Measurements from ENCODE around the gene ROBO1. TPM values are rescaled to one million over a fixed set of nuclear protein-coding genes. Genes with fewer than 3 reads are reported as not detected.

Gene ROBO1
- total and polyA plus RNA-seq, 2 of the 13 experiments (the other 11 are each of a cell fraction or from before 2014, with no cell fraction given), result 52.2 to 71.0 TPM

DNA sequence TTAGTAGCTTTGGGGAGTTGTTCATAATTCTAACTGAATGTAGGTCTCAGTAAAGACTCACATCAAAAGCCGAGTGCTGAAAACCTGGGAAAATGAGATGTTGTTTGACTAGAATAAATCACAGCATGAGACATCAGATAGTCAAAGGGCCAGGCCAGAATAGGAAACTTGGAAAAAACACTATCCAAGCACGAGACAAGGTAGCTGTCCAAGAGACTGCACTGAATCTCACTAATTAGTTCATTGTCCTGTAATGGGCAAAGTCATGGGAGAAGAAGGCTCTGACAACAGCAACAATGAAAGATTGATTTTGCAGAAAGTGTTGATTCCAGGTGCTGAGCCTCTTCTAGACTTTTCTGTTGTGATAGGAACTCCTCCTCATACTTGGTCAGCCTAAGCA lies 314.2 kb downstream of the ROBO1 start (continued):
- no peak for TF ChIP-seq MIXL1 (CRISPR knock-in tag; IDR thresholded peaks at IDR 0.05)
- TF ChIP-seq ZFP37 (CRISPR knock-in tag; IDR thresholded peaks at IDR 0.05; ENCODE audit: borderline replicate concordance), result no peak
- no peak for TF ChIP-seq CCAR2 (optimal IDR thresholded peaks at IDR 0.05; ENCODE audit: low read depth, low read length)
- no peak for TF ChIP-seq ZNF747 (CRISPR knock-in tag; IDR thresholded peaks at IDR 0.05; ENCODE audit: borderline replicate concordance)
- TF ChIP-seq ZNF562 (CRISPR knock-in tag; IDR thresholded peaks at IDR 0.05; ENCODE audit: borderline replicate concordance), result no peak

DNA sequence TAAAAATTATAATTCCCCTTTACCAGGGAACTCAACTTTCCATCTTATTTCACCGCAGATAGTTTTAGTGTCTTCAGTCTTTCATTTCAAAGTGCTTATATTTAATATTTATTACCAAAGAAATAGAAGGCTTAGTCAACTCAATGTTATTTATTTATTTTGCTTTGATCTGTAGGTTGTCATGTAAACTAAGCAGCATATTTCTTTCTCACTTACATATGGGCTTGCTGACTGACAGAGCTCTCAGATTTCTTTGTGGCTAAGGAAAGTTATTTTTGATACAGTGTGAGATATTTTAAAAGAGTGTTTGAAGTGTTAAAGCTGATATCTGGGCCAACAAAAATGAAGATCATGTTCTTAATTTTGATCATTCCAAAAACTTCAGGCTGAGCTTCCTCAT lies 331.4 kb downstream of the ROBO1 start:
- DNase-seq (ENCODE audit: low spot score), result no peak
- H3K4me2 ChIP-seq (ENCODE audit: low read depth, low read length), result no peak overlapping the region
- no peaks in the 10 kb centered on the region for H3K9me3 ChIP-seq (ENCODE audit: low read length)
- TF ChIP-seq ZNF589 (CRISPR knock-in tag; conservative IDR thresholded peaks at IDR 0.05), result no peak
- no peak for TF ChIP-seq ZFP1 (CRISPR knock-in tag; IDR thresholded peaks at IDR 0.05)
- no peak for TF ChIP-seq ZKSCAN1 (IDR thresholded peaks at IDR 0.05; ENCODE audit: low read length)
- TF ChIP-seq NR2C2 (CRISPR knock-in tag; IDR thresholded peaks at IDR 0.05; ENCODE audit: borderline replicate concordance), result no peak
- no peak for TF ChIP-seq XBP1 (CRISPR knock-in tag; IDR thresholded peaks at IDR 0.05)
- TF ChIP-seq MTA3 (CRISPR knock-in tag; IDR thresholded peaks at IDR 0.05), result no peak
- TF ChIP-seq SNAPC2 (CRISPR knock-in tag; IDR thresholded peaks at IDR 0.05), result no peak
- no peak for TF ChIP-seq ZEB1 (IDR thresholded peaks at IDR 0.05; ENCODE audit: insufficient replicate concordance, low read depth)
- TF ChIP-seq, protein P1, sequence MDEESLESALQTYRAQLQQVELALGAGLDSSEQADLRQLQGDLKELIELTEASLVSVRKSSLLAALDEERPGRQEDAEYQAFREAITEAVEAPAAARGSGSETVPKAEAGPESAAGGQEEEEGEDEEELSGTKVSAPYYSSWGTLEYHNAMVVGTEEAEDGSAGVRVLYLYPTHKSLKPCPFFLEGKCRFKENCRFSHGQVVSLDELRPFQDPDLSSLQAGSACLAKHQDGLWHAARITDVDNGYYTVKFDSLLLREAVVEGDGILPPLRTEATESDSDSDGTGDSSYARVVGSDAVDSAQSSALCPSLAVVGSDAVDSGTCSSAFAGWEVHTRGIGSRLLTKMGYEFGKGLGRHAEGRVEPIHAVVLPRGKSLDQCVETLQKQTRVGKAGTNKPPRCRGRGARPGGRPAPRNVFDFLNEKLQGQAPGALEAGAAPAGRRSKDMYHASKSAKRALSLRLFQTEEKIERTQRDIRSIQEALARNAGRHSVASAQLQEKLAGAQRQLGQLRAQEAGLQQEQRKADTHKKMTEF (CRISPR knock-in tag; IDR thresholded peaks at IDR 0.05), result no peak
- no peak for TF ChIP-seq U2AF2 (IDR thresholded peaks at IDR 0.05; ENCODE audit: low read depth, low read length)
- TF ChIP-seq, protein P2, sequence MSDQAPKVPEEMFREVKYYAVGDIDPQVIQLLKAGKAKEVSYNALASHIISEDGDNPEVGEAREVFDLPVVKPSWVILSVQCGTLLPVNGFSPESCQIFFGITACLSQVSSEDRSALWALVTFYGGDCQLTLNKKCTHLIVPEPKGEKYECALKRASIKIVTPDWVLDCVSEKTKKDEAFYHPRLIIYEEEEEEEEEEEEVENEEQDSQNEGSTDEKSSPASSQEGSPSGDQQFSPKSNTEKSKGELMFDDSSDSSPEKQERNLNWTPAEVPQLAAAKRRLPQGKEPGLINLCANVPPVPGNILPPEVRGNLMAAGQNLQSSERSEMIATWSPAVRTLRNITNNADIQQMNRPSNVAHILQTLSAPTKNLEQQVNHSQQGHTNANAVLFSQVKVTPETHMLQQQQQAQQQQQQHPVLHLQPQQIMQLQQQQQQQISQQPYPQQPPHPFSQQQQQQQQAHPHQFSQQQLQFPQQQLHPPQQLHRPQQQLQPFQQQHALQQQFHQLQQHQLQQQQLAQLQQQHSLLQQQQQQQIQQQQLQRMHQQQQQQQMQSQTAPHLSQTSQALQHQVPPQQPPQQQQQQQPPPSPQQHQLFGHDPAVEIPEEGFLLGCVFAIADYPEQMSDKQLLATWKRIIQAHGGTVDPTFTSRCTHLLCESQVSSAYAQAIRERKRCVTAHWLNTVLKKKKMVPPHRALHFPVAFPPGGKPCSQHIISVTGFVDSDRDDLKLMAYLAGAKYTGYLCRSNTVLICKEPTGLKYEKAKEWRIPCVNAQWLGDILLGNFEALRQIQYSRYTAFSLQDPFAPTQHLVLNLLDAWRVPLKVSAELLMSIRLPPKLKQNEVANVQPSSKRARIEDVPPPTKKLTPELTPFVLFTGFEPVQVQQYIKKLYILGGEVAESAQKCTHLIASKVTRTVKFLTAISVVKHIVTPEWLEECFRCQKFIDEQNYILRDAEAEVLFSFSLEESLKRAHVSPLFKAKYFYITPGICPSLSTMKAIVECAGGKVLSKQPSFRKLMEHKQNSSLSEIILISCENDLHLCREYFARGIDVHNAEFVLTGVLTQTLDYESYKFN (CRISPR knock-in tag; conservative IDR thresholded peaks at IDR 0.05), result no peak
- in situ Hi-C loops (cut with HindIII; ENCODE audit: extremely low pct_ligation_motif_present, low pct_unique_long_range_greater_than_20kb), result no loop called here
- H3K36me3 ChIP-seq (replicated peaks in 1 of 2; ENCODE audit: control insufficient read depth in 1 of 2, insufficient read depth in 2 of 2, low read length in 2 of 2), result no peaks in the 10 kb centered on the region
- POLR2A ChIA-PET, result no interaction called here
- H3K27me3 ChIP-seq (ENCODE audit: control insufficient read depth in 1 of 2, insufficient read depth in 2 of 2, low read length in 2 of 2), result no peaks in the 10 kb centered on the region
- no peak overlapping the region for H3K9ac ChIP-seq (ENCODE audit: insufficient read depth, low read depth, low read length)
- no peak for FAIRE-seq
- H2AFZ ChIP-seq (ENCODE audit: low read length), result no peak overlapping the region
- H4K20me1 ChIP-seq (ENCODE audit: insufficient read depth, low read length), result no peaks in the 10 kb centered on the region
- intact Hi-C loops (cut with micrococcal nuclease; ENCODE audit: unreplicated experiment), result no loop called here
- no TSS peak for BruUV-seq (replicated peaks)
- CTCF ChIA-PET (ENCODE audit: low intra/inter-chr PET ratio, low total read pairs), result no interaction called here
- no peak overlapping the region for H3K4me3 ChIP-seq (replicated peaks in 1 of 3; ENCODE audit: insufficient read depth in 1 of 3, low read depth in 2 of 3, low read length in 3 of 3)
- no peaks in the 10 kb centered on the region for H3K4me1 ChIP-seq (ENCODE audit: insufficient read depth, low read length)
- WGBS (ENCODE audit: low lambda C conversion rate), result 0% methylated on average over 1 of the region's 1 CpG
- no peak for ATAC-seq
- no peaks in the 10 kb centered on the region for H3K79me2 ChIP-seq (ENCODE audit: insufficient read depth, low read length)
- H3K27ac ChIP-seq (ENCODE audit: extremely low read length, insufficient read depth, low read length), result no peak overlapping the region
